Activated T-helper 1 cell treated with anti-CD3 and anti-CD28 coated beads, Interleukin-12 subunit alpha, Interleukin-12 subunit beta, Interleukin-2, Interleukin-4 antibody, amounts not matched to agents 30 ng/mL and 10 ng/mL and 1 ng/mL, durations not matched to agents 14 hours and 24 hours and 36 hours (primary cell): ENCODE measurements around the gene TMEM126B. TPM values are rescaled to one million over a fixed set of nuclear protein-coding genes. Genes with fewer than 3 reads are reported as not detected.
"Not testable (repeated sequence)": the region's sequence is repeated elsewhere in the genome, so short reads cannot be mapped to it uniquely, and the experiment has no call there.

Experiments used
- DNase-seq: peaks from one replicate; pipeline ENCODE4 v3.0.0; 2021; ENCODE audit warnings: low spot score
- H3K27ac Mint-ChIP-seq: one replicate; pipeline ENCODE4 v1.8.0; 2021; ENCODE audit warnings: mild to moderate bottlenecking, mixed read lengths
- H3K27me3 Mint-ChIP-seq: one replicate; pipeline ENCODE4 v1.8.0; 2022; ENCODE audit warnings: mild to moderate bottlenecking, moderate library complexity, mixed read lengths; ENCODE audit not compliant: insufficient read depth
- H3K36me3 Mint-ChIP-seq: one replicate; pipeline ENCODE4 v1.8.0; 2021; ENCODE audit warnings: low read depth, mixed read lengths
- H3K4me1 Mint-ChIP-seq: one replicate; pipeline ENCODE4 v1.8.0; 2021; ENCODE audit warnings: low read depth, mixed read lengths
- H3K4me3 Mint-ChIP-seq: one replicate; pipeline ENCODE4 v1.8.0; 2021; ENCODE audit warnings: mild to moderate bottlenecking, moderate library complexity, mixed read lengths
- H3K9me3 Mint-ChIP-seq: one replicate; pipeline ENCODE4 v1.8.0; 2021; ENCODE audit warnings: mixed read lengths
- intact Hi-C: fragments of 100-400 bp; cut with micrococcal nuclease; formaldehyde crosslinking; loops from one replicate; pipeline ENCODE4 v1.15.1; 2024
- total RNA-seq: library from RNA; stranded (reverse); gene quantifications from 2 replicates; pipeline ENCODE4 v1.2.3, GENCODE V29; 2022

TMEM126B gene
- total RNA-seq, 1 donor from 2014 or later: 57.2 TPM

DNA sequence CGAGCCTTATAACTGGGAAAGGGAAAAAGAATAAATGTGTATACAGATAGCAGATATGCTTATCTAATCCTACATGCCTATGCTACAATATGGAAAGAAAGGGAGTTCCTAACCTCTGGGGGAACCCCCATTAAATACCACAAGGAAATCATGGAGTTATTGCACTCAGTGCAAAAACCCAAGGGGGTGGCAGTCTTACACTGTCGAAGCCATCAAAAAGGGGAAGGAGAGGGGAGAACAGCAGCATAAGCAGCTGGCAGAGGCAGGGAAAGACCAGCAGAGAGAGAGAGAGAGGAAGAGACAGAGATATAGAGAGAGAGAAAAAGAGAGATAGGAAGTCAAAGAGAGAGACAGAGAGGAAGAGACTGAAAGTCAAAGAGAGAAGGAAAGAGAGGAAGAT lies 16.8 kb upstream of the TMEM126B start:
- H3K27me3 Mint-ChIP-seq, DNase-seq, H3K4me1 Mint-ChIP-seq, H3K36me3 Mint-ChIP-seq, H3K9me3 Mint-ChIP-seq, intact Hi-C loops, H3K4me3 Mint-ChIP-seq, H3K27ac Mint-ChIP-seq: not testable (repeated sequence)

DNA sequence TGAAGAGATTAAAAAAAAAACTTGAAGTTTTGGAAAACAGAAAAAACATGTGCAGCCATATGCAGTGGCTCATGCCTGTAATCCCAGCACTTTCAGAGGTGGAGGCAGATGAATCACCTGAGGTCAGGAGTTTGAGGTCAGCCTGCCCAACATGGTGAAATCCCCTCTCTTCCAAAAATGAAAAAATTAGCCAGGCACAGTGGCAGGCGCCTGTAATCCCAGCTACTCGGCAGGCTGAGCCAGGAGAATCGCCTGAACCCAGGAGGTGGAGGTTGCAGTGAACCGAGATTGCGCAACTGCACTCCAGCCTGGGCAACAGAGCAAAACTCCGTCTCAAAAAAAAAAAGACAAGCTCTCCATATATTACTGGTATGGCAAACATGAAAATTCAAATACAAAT lies 8.9 kb upstream of the TMEM126B start:
- intact Hi-C loops: no loop called here
- H3K4me3 Mint-ChIP-seq: no peak overlapping the region
- no peaks in the 10 kb centered on the region for H3K36me3 Mint-ChIP-seq
- H3K27me3 Mint-ChIP-seq: peaks cover 7% of the 10 kb centered on the region
- peaks cover 19% of the 10 kb centered on the region for H3K4me1 Mint-ChIP-seq
- no peak overlapping the region for H3K27ac Mint-ChIP-seq
- no peak for DNase-seq
- H3K9me3 Mint-ChIP-seq: no peaks in the 10 kb centered on the region

DNA sequence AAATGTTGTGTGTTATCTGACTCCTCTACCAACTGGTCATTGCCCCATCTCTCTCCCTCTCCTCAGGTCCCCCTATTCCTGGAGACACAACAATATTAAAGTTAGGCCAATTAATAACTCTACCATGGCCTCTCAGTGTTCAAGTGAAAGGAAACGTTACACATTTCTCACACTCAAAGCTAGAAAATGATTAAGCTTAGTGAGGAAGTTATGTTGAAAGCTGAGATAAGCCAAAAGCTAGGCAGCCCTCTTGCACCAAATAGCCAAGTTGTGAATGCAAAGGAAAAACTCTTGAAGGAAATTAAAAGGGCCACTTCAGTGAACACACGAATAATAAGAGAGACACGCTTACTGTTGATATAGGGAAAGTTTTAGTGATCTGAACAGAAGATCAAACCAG lies 8.1 kb upstream of the TMEM126B start:
- intact Hi-C loops: loop anchor here (10.0 kb wide), 1 partner anchor 1415 kb away; the partner anchor contains the start of gene TMEM135
- H3K27me3 Mint-ChIP-seq: peaks cover 8% of the 10 kb centered on the region
- H3K4me3 Mint-ChIP-seq: no peak overlapping the region
- no peak overlapping the region for H3K27ac Mint-ChIP-seq
- peaks cover 23% of the 10 kb centered on the region for H3K4me1 Mint-ChIP-seq
- peaks cover 1% of the 10 kb centered on the region for H3K36me3 Mint-ChIP-seq
- H3K9me3 Mint-ChIP-seq: no peaks in the 10 kb centered on the region
- DNase-seq: no peak

DNA sequence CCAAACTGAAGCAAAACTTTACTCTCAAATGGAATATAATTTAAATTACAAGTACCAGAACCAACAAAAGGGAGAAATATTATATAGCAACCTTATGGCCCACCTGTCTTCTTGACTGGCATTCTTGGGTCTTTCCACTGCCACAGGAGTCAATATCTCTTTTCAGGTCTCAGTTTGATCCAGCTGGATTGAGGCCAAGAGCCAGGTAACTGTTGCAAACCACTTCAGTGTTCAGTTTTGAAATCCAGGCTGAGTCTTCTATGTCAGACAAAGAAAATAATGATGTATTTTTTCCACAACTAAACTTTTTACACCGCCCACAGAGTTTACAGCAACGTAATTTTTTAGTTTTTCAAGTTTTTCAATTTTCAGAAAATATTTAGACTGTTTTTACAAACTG lies 1.9 kb upstream of the TMEM126B start:
- intact Hi-C loops: loop anchor here (5.0 to 10.0 kb wide), 2 partner anchors 966 to 1408 kb away; partner anchors contain the start of gene TMEM135
- H3K27ac Mint-ChIP-seq: peak overlapping the region; percentile 94
- DNase-seq: no peak
- H3K36me3 Mint-ChIP-seq: peaks cover 7% of the 10 kb centered on the region
- H3K9me3 Mint-ChIP-seq: no peaks in the 10 kb centered on the region
- peaks cover 52% of the 10 kb centered on the region for H3K4me1 Mint-ChIP-seq
- H3K27me3 Mint-ChIP-seq: peaks cover 6% of the 10 kb centered on the region
- peak overlapping the region; percentile 46 for H3K4me3 Mint-ChIP-seq

DNA sequence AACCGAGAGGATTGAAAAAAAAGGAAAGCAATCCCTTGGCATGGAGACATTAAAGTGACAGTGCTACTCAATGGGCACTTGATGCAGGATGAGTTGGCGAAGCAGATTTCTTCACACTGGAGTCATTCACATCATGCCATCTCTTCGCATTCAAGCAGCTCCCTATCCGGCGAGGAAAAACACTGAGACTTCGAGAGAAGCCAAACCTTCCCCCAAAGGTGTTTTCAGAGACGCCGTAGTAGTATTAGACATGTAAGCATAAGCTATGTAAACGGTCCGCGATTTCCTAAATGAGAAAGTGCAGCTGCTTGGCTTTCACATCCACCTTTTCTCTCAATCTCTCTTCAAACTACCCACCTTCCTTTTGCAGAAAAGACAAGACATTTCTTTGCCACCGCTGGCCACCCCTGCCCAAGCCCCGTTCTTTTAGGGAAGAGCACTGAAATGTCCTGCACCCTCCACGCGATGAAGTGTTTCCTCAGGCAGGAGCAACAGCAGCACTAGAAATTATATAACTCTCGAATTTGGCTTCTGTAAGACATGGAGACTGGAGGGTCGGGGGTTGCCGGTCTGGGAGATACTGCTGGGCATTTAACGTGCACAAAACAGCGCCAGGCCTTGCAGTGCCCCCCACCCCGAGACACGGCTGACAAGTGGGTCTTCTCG lies 928 bp upstream of the TMEM126B start, which contains the start of gene DLG2:
DLG2 (minus strand) TSS at position 13 of the 666 bp plus-strand sequence.
- H3K9me3 Mint-ChIP-seq: no peaks in the 10 kb centered on the region
- peak; percentile 6 for DNase-seq

DNA sequence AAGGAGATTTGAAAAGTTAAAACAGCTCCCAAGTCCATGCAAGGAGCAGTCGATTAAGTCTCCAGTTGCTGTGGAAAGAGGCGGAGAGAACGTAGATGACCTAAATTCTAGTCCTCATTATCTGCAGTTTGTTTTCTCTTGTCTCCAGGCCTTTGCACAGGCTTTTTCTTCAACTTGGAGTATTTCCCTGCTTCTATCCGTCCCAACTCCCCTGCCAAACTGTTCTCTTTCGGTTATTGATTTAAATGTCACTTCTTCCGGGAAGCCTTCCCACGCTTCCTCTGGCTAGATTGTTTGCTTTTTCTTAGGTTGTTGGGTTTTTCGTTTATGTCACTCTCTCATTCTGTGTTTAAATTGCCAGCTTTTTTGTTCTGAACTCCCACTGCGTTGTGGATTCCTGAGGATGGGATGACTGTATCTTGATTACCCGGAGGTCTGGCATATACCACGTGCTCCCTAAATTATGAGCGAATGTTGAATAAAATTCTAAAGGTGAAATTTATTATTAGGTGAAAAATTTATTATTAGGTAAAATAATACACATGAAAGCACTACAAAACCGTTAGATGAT lies 463 bp downstream of the TMEM126B start:
- Mint-ChIP-seq H3K27ac (peak overlapping the region; percentile 94), H3K36me3 (peaks cover 13% of the 10 kb centered on the region), H3K9me3 (no peaks in the 10 kb centered on the region), H3K4me3 (peak overlapping the region; percentile 97), H3K27me3 (peaks cover 5% of the 10 kb centered on the region), H3K4me1 (peaks cover 50% of the 10 kb centered on the region)
- intact Hi-C loops: loop anchor here (1.0 to 10.0 kb wide), 12 partner anchors 18 to 1406 kb away; partner anchors contain the start of genes EED, PICALM, SYTL2 and TMEM126A
- DNase-seq: peak; percentile 6

More for the DNA sequence above, 928 bp upstream of the TMEM126B start, which contains the start of gene DLG2:
- intact Hi-C loops: loop anchor here (5.0 to 10.0 kb wide), 2 partner anchors 965 to 1407 kb away; partner anchors contain the start of gene TMEM135
- peaks cover 6% of the 10 kb centered on the region for H3K27me3 Mint-ChIP-seq
- H3K4me3 Mint-ChIP-seq: peak within 1 kb of the TSS; percentile 97
- H3K27ac Mint-ChIP-seq: peak within 1 kb of the TSS; percentile 94
- peaks cover 52% of the 10 kb centered on the region for H3K4me1 Mint-ChIP-seq
- peaks cover 7% of the 10 kb centered on the region for H3K36me3 Mint-ChIP-seq

DNA sequence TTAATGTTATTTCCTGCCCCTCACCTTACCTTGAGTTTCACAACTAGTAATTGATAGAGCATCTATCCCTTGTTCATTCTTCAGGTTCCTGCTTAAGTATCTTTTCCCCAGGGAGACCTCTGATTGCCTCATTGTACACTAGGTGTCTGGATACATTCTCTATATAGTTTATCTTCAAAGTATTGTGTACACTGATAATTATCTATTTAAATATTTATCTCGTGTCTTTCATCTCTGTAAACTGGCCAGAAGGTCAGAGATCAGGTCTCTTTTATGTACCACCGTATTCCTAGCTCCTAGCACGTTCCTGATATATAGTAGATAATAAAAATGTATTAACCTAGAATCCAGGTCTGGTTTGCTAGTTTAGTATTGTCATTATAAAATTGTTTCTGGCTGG lies 6.4 kb downstream of the TMEM126B start:
- H3K36me3 Mint-ChIP-seq: peaks cover 27% of the 10 kb centered on the region

DNA sequence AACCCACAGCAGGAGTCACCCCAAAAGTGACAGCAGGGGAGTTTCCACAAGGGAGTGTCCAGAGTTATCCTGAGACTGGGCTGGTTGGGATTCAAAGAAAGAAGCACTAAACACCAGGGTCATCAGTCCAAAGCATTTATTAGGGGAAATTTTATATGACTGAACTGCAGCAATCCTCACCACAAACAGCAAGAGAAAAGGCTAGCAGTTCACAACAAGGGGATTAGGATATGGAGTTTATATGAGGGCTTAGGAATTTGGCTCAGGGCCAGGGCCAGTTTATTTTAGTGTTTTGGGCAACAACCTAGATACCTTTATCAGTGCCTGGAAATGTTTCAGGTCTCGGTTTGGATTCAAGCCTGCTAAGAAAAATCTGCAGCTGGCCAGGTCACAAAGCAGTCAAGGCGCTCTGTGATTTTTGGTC lies 14.8 kb downstream of the TMEM126B start:
- Mint-ChIP-seq H3K36me3 (peaks cover 12% of the 10 kb centered on the region), H3K4me3 (no peak overlapping the region), H3K27ac (no peak overlapping the region), H3K27me3 (peaks cover 27% of the 10 kb centered on the region), H3K9me3 (no peaks in the 10 kb centered on the region), H3K4me1 (peaks cover 2% of the 10 kb centered on the region)
- intact Hi-C loops: loop anchor here (10.0 kb wide), 1 partner anchor 1612 kb away; no protein-coding TSS in a partner anchor
- no peak for DNase-seq

More for the DNA sequence above, 6.4 kb downstream of the TMEM126B start:
- intact Hi-C loops: no loop called here
- no peak overlapping the region for H3K4me3 Mint-ChIP-seq
- H3K9me3 Mint-ChIP-seq: no peaks in the 10 kb centered on the region
- H3K4me1 Mint-ChIP-seq: peaks cover 9% of the 10 kb centered on the region
- no peaks in the 10 kb centered on the region for H3K27me3 Mint-ChIP-seq
- DNase-seq: no peak
- H3K27ac Mint-ChIP-seq: no peak overlapping the region

DNA sequence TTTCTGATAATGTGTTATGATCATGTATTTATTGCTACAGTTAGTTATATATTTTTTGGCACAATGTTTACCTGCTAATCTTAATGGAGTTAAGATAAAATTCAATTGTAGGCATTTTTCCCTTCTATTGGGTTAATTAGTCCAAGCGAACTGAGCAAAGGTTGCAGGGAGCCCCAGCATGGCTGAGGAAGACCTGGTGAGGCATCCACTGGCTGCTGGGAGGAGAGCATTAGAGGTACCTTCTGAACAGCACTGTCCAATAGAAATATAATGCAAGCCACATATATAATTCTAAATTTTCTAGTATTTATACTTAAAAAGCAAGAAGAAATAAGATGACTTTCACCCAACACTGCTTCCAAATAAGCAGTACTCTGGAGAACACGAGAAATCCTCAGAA lies 18.7 kb downstream of the TMEM126B start:
- Mint-ChIP-seq H3K4me1 (peaks cover 25% of the 10 kb centered on the region), H3K36me3 (peaks cover 4% of the 10 kb centered on the region), H3K4me3 (peak overlapping the region; percentile 93), H3K9me3 (no peaks in the 10 kb centered on the region), H3K27ac (peak overlapping the region; percentile 91), H3K27me3 (peaks cover 26% of the 10 kb centered on the region)
- intact Hi-C loops: loop anchor here (1.0 to 10.0 kb wide), 5 partner anchors 17 to 1608 kb away; partner anchors contain the start of gene TMEM126B
- no peak for DNase-seq

DNA sequence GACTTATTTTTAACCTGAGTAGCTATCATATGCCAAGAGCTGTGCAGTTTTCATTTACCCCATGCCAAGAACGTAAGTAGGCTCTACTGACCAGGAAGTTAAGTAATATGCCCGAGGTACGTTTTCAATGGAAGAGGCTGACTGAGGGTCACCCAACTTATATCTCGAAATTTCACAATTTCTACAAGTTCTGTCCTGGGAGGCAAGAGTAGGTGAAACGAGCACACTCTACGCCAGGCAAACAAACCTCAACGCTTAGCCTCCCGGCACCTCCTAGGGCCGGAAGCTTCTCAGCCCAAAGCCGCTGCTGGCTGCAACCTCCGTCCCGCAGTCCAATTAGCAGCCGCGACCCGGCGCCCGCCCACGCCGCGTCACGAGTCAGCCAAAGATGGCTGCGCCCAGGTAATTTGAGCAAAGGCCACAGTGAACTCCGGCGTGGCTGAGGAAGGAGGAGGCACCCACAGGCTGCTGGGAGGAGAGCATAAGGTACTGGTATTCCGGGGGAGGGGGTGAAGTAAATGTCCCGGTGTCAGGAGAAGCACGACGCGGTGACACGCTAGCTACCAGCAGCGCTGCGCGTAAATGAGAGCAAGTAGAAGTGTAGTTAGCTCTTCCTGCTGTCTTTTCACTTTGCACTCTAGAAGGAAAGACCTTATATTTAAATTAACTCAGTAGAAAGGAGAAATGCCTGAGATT lies 19.4 kb downstream of the TMEM126B start, which contains the start of gene TMEM126A:
TMEM126A (plus strand) TSS at position 364 of the 696 bp plus-strand sequence. CDS start 2,289 bp downstream, outside the sequence.
- Mint-ChIP-seq H3K4me3 (peak within 1 kb of the TSS; percentile 93), H3K4me1 (peaks cover 25% of the 10 kb centered on the region), H3K27ac (peak within 1 kb of the TSS; percentile 91), H3K36me3 (peaks cover 7% of the 10 kb centered on the region), H3K9me3 (no peaks in the 10 kb centered on the region), H3K27me3 (peaks cover 26% of the 10 kb centered on the region)
- peak; percentile 88 for DNase-seq
- intact Hi-C loops: loop anchor here (1.0 to 10.0 kb wide), 6 partner anchors 9 to 1607 kb away; partner anchors contain the start of gene TMEM126B

DNA sequence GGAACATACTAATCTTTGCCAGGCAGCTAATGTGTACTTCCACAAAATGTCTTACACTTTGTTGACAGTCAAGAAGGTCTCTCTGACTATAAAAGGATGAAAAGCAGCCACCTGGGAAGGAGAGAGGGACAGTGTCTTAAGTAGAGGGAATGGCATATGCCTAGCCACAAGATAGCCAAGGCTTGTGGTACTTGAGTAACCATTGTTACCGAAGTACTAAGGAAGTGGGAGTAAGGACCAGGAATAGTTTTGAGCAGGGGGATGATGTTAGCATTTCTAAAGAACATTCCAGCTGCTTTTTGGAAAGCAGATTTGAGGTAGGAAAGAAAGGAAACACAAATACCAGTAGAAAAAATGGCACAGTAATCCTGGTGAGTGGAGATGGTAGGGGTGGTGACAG lies 22.7 kb downstream of the TMEM126B start:
- no peak for DNase-seq
- Mint-ChIP-seq H3K27me3 (no peaks in the 10 kb centered on the region), H3K9me3 (no peaks in the 10 kb centered on the region), H3K4me3 (no peak overlapping the region), H3K4me1 (peaks cover 39% of the 10 kb centered on the region), H3K36me3 (peaks cover 16% of the 10 kb centered on the region), H3K27ac (peak overlapping the region; percentile 2)
- intact Hi-C loops: no loop called here

DNA sequence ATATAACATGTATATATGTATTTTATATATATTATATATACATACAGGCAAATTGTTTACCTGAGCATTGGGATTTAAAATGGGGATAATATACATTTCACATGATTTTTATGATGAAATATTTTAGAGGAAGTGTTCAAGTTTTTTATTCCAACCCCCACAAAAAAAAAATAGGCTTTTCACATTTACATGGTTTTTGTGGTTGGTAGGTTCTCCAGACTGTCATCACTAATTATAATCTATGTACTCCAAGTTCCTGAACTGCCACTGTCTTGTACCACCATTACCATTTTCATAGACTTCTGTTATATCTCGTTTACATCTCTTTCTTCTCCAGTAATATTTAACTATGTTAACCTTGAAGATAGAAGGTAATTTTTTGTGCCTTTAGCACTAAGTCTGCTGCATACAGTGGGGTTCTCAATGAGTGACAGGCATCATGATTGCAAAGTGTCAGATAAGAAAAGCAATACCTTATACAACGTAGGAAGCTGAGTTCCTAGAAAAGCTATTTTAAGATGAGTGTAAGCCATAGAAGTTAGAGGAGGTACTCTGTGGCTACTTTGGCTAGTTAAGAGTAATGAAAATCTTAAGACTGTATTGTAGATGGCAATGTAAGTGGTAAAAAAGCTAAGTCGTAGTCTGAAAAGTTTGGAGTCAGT lies 24.5 kb downstream of the TMEM126B start:
- H3K9me3 Mint-ChIP-seq: no peaks in the 10 kb centered on the region
- H3K4me3 Mint-ChIP-seq: no peak overlapping the region
- H3K27me3 Mint-ChIP-seq: no peaks in the 10 kb centered on the region
- H3K36me3 Mint-ChIP-seq: peaks cover 24% of the 10 kb centered on the region
- intact Hi-C loops: no loop called here
- H3K27ac Mint-ChIP-seq: no peak overlapping the region
- H3K4me1 Mint-ChIP-seq: peaks cover 52% of the 10 kb centered on the region
- DNase-seq: no peak
